Ovary (tissue), 9 donors: ENCODE measurements around the gene CCT3. TPM values are rescaled to one million over a fixed set of nuclear protein-coding genes. Genes with fewer than 3 reads are reported as not detected.

Source experiments
- DNase-seq, 5 donors: peaks; one replicate each; pipeline ENCODE4 v3.0.0-alpha.2; 2019 to 2020
- H3K27ac ChIP-seq, 2 donors: fragments of 200-600 bp; one replicate each; pipeline versions ENCODE4 v1.5.1 to v1.8.0; 2019 to 2022
- H3K27me3 ChIP-seq: fragments of 200-600 bp; one replicate; pipeline ENCODE4 v1.8.0; 2022
- H3K36me3 ChIP-seq: fragments of 200-600 bp; sonication (generic); one replicate; pipeline ENCODE4 v1.5.1; 2019
- H3K4me1 ChIP-seq: one replicate; pipeline ENCODE4 v1.8.1; 2013; ENCODE audit warnings: mild to moderate bottlenecking, moderate library complexity; ENCODE audit not compliant: insufficient read depth
- H3K4me3 ChIP-seq: fragments of 200-600 bp; sonication (generic); one replicate; pipeline ENCODE4 v1.5.1; 2017
- H3K9me3 ChIP-seq, 2 donors: fragments of 200-600 bp in 1 of 2; sonication (generic) in 1 of 2; one replicate each; pipeline versions ENCODE4 v1.5.1 to v1.8.1; 2013 to 2019; ENCODE audit warnings: mild to moderate bottlenecking in 1 of 2, moderate library complexity in 1 of 2
- CTCF ChIP-seq, 3 donors: fragments of 450-650 bp in 2 of 3; fragments of 200-600 bp in 1 of 3; IDR thresholded peaks; one replicate each; pipeline versions ENCODE4 v1.5.1 to v1.8.0; 2016 to 2022; ENCODE audit warnings: antibody characterized with exemption in 3 of 3, mild to moderate bottlenecking in 1 of 3
- EP300 ChIP-seq: sonication (generic); formaldehyde crosslinking; IDR thresholded peaks from one replicate; pipeline ENCODE4 v1.6.1; 2017; ENCODE audit warnings: antibody characterized with exemption
- POLR2A ChIP-seq: fragments of 450-650 bp; IDR thresholded peaks from one replicate; pipeline ENCODE4 v1.6.1; 2017; ENCODE audit warnings: antibody characterized with exemption, mild to moderate bottlenecking, moderate library complexity
- WGBS, 3 donors: extraction: QIAGEN DNeasy Blood & Tissue Kit in 1 of 3; methylation state at CpG; one replicate each; pipeline versions ENCODE4 v1.1.5 to v1.1.7; 2013 to 2017; 5-methylcytosine and 5-hydroxymethylcytosine counted together
- intact Hi-C, 4 donors: fragments of 100-400 bp; cut with DNase I; formaldehyde crosslinking; loops; one replicate each; pipeline versions ENCODE4 v1.11.0 to v1.15.1; 2022 to 2023
- polyA plus RNA-seq, 2 donors: library from polyadenylated mRNA; stranded (reverse); fragments of 200-250 nt in 1 of 2; fragments of 350-450 nt in 1 of 2; fragmentation: Illumina TruSeq in 1 of 2; extraction: RNeasy Lipid Tissue Mini Kit (QIAGEN cat#74804) in 1 of 2; gene quantifications; one replicate each; pipeline ENCODE4 v1.2.3, GENCODE V29; 2013 to 2014
- total RNA-seq, 7 donors: library from RNA; depleted of rRNA in 2 of 7; stranded (reverse); fragments of >200 nt in 2 of 7; fragmentation: NEBNext Ultra II Directional in 3 of 7; extraction: Animal tissue kit (Norgen Biotek cat#: 25700) in 3 of 7; gene quantifications; one replicate each; pipeline versions ENCODE4 v1.1.0 to v1.2.4, GENCODE V29; 2016 to 2023
- donor health status: DM: no; HTN: no; CAD: no; lungs with moderate emphysema.
- donor health status: DM: no; HTN: no; CAD: no.
- donor health status: Bipolar disorder and iron deficiency.
- donor health status: DM: yes; HTN: yes; CAD: no.
- donor health status: DM: no; HTN: no; CAD: no.
- donor health status: DM: yes; HTN: yes; CAD: no.

The CCT3 gene
- total and polyA plus RNA-seq, 9 donors, result 119 to 230 (median 175) TPM

GRCh38 chr1:156284757-156285156 lies 53.3 kb downstream of the CCT3 start:
- Histone ChIP-seq H3K27ac (no peak overlapping the region), H3K27me3 (no peaks in the 10 kb centered on the region), H3K4me1 (peaks cover 7% of the 10 kb centered on the region), H3K9me3 (no peaks in the 10 kb centered on the region), H3K4me3 (no peak overlapping the region), H3K36me3 (no peaks in the 10 kb centered on the region)
- TF ChIP-seq POLR2A (no peak), CTCF (IDR thresholded peaks at IDR 0.05) (no peak), EP300 (no peak)
- intact Hi-C loops, result no loop called here
- 69 to 78% (median 75%) methylated on average over 4 of the region's 4 CpGs for WGBS, 3 donors
- no peak for DNase-seq

GRCh38 chr1:156284112-156284511 lies 54.0 kb downstream of the CCT3 start, which contains the start of gene TMEM79:
Gene TMEM79, plus strand, starts transcription at chr1:156284325. Its CDS starts 902 bp downstream, at chr1:156285227.
- 86 to 95% (median 89%) methylated on average over 7 of the region's 7 CpGs for WGBS, 3 donors
- Histone ChIP-seq H3K27me3 (no peaks in the 10 kb centered on the region), H3K4me1 (peaks cover 7% of the 10 kb centered on the region), H3K27ac (no peak within 1 kb of the TSS), H3K4me3 (peak within 1 kb of the TSS; percentile 81), H3K9me3 (no peaks in the 10 kb centered on the region), H3K36me3 (no peaks in the 10 kb centered on the region)
- DNase-seq, result no peak
- no peak for TF ChIP-seq EP300
- TF ChIP-seq POLR2A, result no peak
- TF ChIP-seq CTCF (IDR thresholded peaks at IDR 0.05), result no peak
- intact Hi-C loops, result no loop called here

- DNase-seq, result no peak
- 63 to 87% (median 77%) methylated on average over 1 of the region's 1 CpG for WGBS, 3 donors
- intact Hi-C loops, result no loop called here
- H3K9me3 ChIP-seq, result no peaks in the 10 kb centered on the region
- peak overlapping the region; percentile 81 for H3K4me3 ChIP-seq
- no peak overlapping the region for H3K27ac ChIP-seq
- peaks cover 7% of the 10 kb centered on the region for H3K4me1 ChIP-seq
- no peaks in the 10 kb centered on the region for H3K36me3 ChIP-seq
- H3K27me3 ChIP-seq, result no peaks in the 10 kb centered on the region
- TF ChIP-seq CTCF (IDR thresholded peaks at IDR 0.05) (no peak), POLR2A (no peak), EP300 (no peak)
These were observed 54.6 kb downstream of the CCT3 start for GRCh38 chr1:156283521-156283920.

GRCh38 chr1:156282479-156283222 lies 55.4 kb downstream of the CCT3 start, which contains the start of gene SMG5:
Gene SMG5, minus strand, starts transcription at chr1:156282825. Its CDS starts 145 bp downstream, at chr1:156282680.
- TF ChIP-seq POLR2A (peak; percentile 68), CTCF (IDR thresholded peaks at IDR 0.05) (no peak)
- Histone ChIP-seq H3K27ac (peak within 1 kb of the TSS; percentile 16 to 50), H3K36me3 (no peaks in the 10 kb centered on the region), H3K9me3 (no peaks in the 10 kb centered on the region), H3K4me1 (peaks cover 7% of the 10 kb centered on the region), H3K4me3 (peak within 1 kb of the TSS; percentile 81), H3K27me3 (no peaks in the 10 kb centered on the region)
- 0% methylated on average over 50 of the region's 50 CpGs for WGBS, 3 donors
- intact Hi-C loops, result no loop called here
- peak; percentile 97 to 98 (median 97) for DNase-seq
